ENCODE measurements around the gene PRX. TPM values are rescaled to one million over a fixed set of nuclear protein-coding genes. Genes with fewer than 3 reads are reported as not detected.
"Not testable (repeated sequence)": the region's sequence is repeated elsewhere in the genome, so short reads cannot be mapped to it uniquely, and the experiment has no call there.

The PRX gene
- total RNA-seq, 1 donor from 2014 or later, result 36.2 TPM

DNA sequence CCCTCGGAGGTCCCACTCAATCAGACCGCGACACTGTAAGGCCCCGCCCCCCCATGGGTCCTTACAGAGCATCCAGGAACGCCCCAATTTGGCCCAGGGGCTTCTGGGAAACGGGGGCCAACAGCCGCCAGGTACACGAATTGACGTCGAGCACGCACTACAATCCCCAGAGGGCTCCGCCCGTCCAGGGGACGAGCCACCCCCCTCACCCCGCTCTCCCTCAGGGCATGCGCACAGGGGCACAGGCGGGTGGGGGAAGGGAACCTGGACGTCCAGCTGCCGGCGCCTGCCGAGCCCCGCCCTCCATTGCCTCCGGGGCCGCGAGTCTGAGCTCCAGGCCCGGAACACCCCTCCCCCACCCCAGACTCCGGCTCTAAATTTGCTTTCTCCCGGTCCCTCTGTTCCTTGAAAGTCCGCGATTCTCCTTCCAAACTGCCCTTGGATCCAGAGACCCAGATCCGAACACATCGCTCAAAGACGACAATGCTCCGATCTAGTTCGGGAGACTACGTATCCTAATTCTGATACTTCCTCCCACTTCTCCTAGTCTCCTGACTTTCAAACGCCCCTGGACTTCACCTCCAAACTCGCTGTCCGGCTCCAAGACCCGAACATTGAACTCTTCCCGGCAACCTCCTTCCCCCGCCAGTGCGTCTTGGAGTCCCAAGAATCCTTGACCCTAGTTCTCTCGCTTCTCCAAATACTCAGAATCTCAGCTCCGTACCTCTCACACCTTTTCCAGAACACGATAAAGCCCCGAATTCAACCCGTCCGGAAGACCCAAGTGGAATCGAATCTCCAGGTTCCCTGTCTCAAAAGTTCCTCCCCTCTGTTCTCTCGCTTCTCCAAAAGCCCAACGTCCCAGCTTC lies 30.2 kb upstream of the PRX start:
- peak; percentile 99 for DNase-seq
- H3K9me3 ChIP-seq, result no peaks in the 10 kb centered on the region
- TF ChIP-seq, protein P1, sequence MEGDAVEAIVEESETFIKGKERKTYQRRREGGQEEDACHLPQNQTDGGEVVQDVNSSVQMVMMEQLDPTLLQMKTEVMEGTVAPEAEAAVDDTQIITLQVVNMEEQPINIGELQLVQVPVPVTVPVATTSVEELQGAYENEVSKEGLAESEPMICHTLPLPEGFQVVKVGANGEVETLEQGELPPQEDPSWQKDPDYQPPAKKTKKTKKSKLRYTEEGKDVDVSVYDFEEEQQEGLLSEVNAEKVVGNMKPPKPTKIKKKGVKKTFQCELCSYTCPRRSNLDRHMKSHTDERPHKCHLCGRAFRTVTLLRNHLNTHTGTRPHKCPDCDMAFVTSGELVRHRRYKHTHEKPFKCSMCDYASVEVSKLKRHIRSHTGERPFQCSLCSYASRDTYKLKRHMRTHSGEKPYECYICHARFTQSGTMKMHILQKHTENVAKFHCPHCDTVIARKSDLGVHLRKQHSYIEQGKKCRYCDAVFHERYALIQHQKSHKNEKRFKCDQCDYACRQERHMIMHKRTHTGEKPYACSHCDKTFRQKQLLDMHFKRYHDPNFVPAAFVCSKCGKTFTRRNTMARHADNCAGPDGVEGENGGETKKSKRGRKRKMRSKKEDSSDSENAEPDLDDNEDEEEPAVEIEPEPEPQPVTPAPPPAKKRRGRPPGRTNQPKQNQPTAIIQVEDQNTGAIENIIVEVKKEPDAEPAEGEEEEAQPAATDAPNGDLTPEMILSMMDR (IDR thresholded peaks at IDR 0.05), result no peak
- intact Hi-C loops (cut with DNase I), result no loop called here
- peak overlapping the region; percentile 95 for H3K27ac ChIP-seq
- peaks cover 17% of the 10 kb centered on the region for H3K4me1 ChIP-seq
- ATAC-seq, result peak; percentile 92
- peak overlapping the region; percentile 95 for H3K4me3 ChIP-seq
- no peaks in the 10 kb centered on the region for H3K27me3 ChIP-seq
- peaks cover 33% of the 10 kb centered on the region for H3K36me3 ChIP-seq

DNA sequence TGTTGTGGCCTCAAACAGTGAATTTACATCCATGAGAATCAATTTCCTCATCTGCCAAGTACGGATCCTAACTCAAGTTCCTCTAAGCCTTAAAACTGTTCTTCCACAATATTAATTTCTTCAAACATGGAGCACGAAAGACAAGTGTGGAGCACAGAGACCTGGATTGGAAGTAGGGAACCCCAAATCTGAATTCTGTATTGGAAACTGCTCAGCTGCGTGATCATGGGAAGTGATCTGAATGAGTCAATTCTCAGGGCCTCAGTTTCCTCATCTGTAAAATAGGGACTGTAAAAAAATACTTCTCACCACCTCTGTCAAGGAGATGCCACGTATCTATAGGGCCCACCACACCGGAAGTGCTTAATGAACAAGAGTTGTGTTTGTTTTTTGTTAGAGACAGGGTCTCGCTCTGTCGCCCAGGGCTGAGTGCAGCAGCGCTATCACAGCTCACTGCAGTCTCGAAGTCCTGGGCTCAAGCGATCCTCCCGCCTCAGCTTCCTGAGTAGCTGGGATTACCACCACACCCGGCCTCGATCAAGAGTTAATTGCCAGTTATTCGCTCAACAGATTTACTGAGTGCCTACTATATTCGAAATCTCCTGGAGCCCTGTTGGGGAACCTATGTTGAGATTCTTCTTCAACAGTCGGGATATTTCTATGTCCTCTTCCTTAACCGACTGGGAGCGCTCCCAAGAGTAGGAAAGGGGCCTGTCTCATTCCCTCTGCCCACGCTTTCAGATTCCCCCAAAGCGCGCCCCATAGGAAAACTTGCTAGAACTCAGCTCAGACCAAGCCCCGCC lies 29.4 kb upstream of the PRX start:
- peaks cover 17% of the 10 kb centered on the region for H3K4me1 ChIP-seq
- intact Hi-C loops (cut with DNase I), result no loop called here
- no peak for ATAC-seq

DNA sequence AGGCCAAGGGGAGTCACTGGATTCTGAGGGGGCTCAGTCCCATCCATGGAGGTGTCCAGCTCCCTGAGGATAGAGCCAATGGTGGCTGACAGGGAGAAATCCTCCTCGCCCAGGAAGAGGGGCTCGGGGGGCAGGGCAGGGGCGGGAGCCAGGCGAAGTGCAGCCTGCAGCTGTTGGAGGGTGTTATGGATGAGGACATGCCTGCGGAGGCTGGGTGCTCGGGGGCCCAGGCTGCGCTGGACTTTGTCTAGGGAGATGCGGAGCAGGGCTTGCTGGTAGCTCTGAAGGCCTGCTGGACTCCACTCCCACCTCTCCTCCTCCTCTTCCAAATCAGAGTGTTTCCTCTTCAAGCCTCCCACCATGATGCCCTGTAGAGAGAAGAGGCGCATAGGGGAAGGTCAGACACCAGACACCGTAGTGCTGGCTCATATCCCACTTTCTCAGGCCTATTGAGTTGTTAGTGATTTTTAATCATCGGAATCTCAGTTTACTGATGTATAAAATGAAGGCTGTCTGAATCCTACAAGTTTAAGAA lies 28.6 kb upstream of the PRX start:
- TF ChIP-seq, protein P1 (IDR thresholded peaks at IDR 0.05), result no peak
- H3K27ac ChIP-seq, result no peak overlapping the region
- H3K9me3 ChIP-seq, result no peaks in the 10 kb centered on the region
- DNase-seq (no peak), ATAC-seq (no peak)
- peaks cover 17% of the 10 kb centered on the region for H3K4me1 ChIP-seq
- no peaks in the 10 kb centered on the region for H3K27me3 ChIP-seq
- intact Hi-C loops (cut with DNase I), result no loop called here
- no peak overlapping the region for H3K4me3 ChIP-seq
- peaks cover 19% of the 10 kb centered on the region for H3K36me3 ChIP-seq

More for the DNA sequence above, 29.4 kb upstream of the PRX start:
- TF ChIP-seq, protein P1 (IDR thresholded peaks at IDR 0.05), result no peak
- H3K36me3 ChIP-seq, result peaks cover 25% of the 10 kb centered on the region
- H3K27me3 ChIP-seq, result no peaks in the 10 kb centered on the region
- H3K9me3 ChIP-seq, result no peaks in the 10 kb centered on the region
- peak overlapping the region; percentile 59 for H3K27ac ChIP-seq
- H3K4me3 ChIP-seq, result peak overlapping the region; percentile 95
- DNase-seq, result no peak

DNA sequence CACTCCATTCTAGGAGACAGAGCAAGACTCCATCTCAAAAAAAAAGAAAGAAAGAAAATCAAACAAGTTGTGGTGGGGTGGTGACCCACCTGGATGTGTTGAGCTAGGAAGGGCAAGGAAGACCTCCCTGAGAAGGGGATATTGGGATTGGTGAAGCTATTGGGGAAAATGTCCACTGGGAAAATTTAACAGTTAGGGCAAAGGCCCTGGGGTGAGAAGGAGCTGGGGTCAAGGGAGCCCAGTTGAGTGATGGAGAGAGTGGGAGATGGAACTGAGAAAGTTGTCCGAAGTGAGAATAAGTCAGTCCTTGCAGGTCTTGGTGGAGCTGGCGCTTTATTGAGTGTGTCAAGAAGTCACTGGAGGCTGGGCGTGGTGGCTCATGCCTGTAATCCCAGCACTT lies 25.1 kb upstream of the PRX start:
- Histone ChIP-seq H3K9me3 (no peaks in the 10 kb centered on the region), H3K27me3 (no peaks in the 10 kb centered on the region), H3K4me3 (no peak overlapping the region), H3K4me1 (peaks cover 22% of the 10 kb centered on the region), H3K36me3 (peaks cover 19% of the 10 kb centered on the region), H3K27ac (no peak overlapping the region)
- intact Hi-C loops (cut with DNase I), result no loop called here
- DNase-seq (no peak), ATAC-seq (no peak)
- TF ChIP-seq, protein P1 (IDR thresholded peaks at IDR 0.05), result no peak

DNA sequence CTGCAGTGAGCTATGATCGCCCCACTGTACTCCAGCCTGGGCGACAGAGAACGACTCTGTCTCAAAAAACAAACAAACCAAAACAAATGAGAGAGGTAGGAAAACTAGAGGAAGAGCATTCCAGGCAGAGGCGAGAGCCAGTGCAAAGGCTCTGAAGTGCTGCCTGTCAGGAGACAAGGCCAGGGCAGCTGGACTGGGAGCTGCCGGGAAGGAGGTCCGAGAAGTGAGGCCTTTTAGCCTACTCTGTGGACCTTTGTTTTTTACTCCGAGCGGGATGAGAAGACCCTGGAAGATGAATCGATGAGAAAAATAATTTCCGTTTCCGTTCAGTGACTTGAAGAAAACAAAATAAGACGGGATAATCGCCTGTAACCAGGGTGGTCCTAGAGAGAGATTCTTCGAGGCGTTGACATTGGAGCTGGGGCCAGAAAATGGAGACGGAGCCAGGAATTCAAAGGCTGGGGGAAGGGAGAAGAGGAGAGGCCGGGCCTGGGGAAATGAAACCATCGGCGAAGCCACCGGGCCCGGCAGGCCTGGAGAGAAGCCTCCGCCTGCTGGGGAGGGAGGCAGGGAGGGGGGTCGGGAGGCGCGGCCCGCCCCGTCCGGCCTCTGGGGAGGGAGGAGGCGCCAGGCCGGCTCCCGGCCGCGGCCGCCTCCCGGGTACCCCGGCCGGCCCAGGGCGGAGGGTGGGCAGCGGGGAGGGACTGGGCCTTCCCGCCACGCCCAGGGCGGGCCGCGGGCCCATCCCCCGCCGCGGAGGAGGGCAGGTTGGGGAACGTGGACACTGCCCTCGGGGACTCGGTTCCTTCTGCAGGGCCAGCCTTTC lies 20.4 kb upstream of the PRX start:
- ATAC-seq (peak; percentile 99), DNase-seq (peak; percentile 96)
- intact Hi-C loops (cut with DNase I), result no loop called here
- TF ChIP-seq, protein P1 (IDR thresholded peaks at IDR 0.05), result no peak
- Histone ChIP-seq H3K4me1 (peaks cover 21% of the 10 kb centered on the region), H3K27ac (peak overlapping the region; percentile 95), H3K9me3 (no peaks in the 10 kb centered on the region), H3K27me3 (no peaks in the 10 kb centered on the region), H3K36me3 (no peaks in the 10 kb centered on the region), H3K4me3 (peak overlapping the region; percentile 57)

DNA sequence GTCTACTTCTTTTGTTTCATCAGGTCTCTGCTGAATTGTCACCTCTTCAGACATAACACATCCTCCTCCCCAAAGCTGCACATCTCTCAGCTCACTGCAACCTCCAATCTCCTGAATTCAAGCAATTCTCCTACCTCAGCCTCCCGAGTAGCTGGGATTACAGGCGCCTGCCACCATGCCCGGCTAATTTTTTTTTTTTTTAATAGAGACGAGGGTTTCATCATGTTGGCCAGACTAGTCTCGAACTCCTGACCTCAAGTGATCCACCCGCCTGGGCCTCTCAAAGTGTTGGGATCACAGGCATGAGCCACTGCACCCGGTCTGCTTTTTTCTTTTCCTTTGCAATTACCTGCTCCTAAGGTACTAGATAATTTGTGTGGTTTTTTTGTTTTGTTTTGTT lies 19.6 kb upstream of the PRX start:
- intact Hi-C loops (cut with DNase I); DNase-seq; H3K9me3 ChIP-seq; H3K36me3 ChIP-seq; H3K27me3 ChIP-seq; ATAC-seq: not testable (repeated sequence)
- Histone ChIP-seq H3K27ac (peak overlapping the region; percentile 95), H3K4me3 (peak overlapping the region; percentile 57), H3K4me1 (peaks cover 21% of the 10 kb centered on the region)

Data from upper lobe of right lung (tissue), 1 donor.